CD8-positive, alpha-beta memory T cell (primary cell): ENCODE results near the gene DNAJB12. TPM values are rescaled to one million over a fixed set of nuclear protein-coding genes. Genes with fewer than 3 reads are reported as not detected.
"Not testable (repeated sequence)": the region's sequence is repeated elsewhere in the genome, so short reads cannot be mapped to it uniquely, and the experiment has no call there.

Experiments used
- CTCF ChIA-PET: fragments of 350-600 bp; sonication (Branson Sonifier 250); formaldehyde crosslinking; loops from one replicate; lab custom pipeline; 2021; ENCODE audit warnings: antibody characterized with exemption; lab: Charles Lee
- POLR2A ChIA-PET: fragments of 350-600 bp; sonication (Branson Sonifier 250); formaldehyde crosslinking; loops from one replicate; lab custom pipeline; 2021; ENCODE audit warnings: antibody characterized with exemption; lab: Charles Lee
- DNase-seq, 5 donors: peaks; one replicate each; pipeline versions ENCODE4 v3.0.0 to v3.0.0-alpha.2; 2020 to 2022; ENCODE audit warnings: mixed read lengths in 1 of 5
- H3K27ac ChIP-seq: one replicate; pipeline ENCODE4 v1.7.0; 2013; ENCODE audit warnings: low read depth, mild to moderate bottlenecking, low read length, moderate library complexity
- H3K27me3 ChIP-seq: 2 replicates; pipeline ENCODE4 v1.7.0; 2013; ENCODE audit warnings: low read length, mild to moderate bottlenecking; ENCODE audit not compliant: insufficient read depth, poor library complexity, severe bottlenecking
- H3K36me3 ChIP-seq: 2 replicates; pipeline ENCODE4 v1.7.0; 2013; ENCODE audit warnings: mild to moderate bottlenecking, low read length, moderate library complexity; ENCODE audit not compliant: insufficient read depth
- H3K4me1 ChIP-seq: 2 replicates; pipeline ENCODE4 v1.7.0; 2013; ENCODE audit warnings: mild to moderate bottlenecking, low read length, moderate library complexity; ENCODE audit not compliant: insufficient read depth
- H3K4me3 ChIP-seq: 2 replicates; pipeline ENCODE4 v1.7.0; 2013; ENCODE audit warnings: mild to moderate bottlenecking, low read length
- H3K9me3 ChIP-seq: 2 replicates; pipeline ENCODE4 v1.7.0; 2013; ENCODE audit warnings: mild to moderate bottlenecking, low read length
- H3K27ac Mint-ChIP-seq, 8 donors: one replicate each; pipeline ENCODE4 v1.8.0; 2020 to 2021; ENCODE audit warnings: mixed read lengths in 8 of 8, mild to moderate bottlenecking in 6 of 8, inconsistent platforms in 3 of 8, moderate library complexity in 3 of 8
- H3K27me3 Mint-ChIP-seq, 2 donors: one replicate each; pipeline ENCODE4 v1.8.0; 2020 to 2021; ENCODE audit warnings: mixed read lengths in 2 of 2, mild to moderate bottlenecking in 1 of 2, moderate library complexity in 1 of 2
- H3K36me3 Mint-ChIP-seq, 3 donors: one replicate each; pipeline ENCODE4 v1.8.0; 2020 to 2021; ENCODE audit warnings: mixed read lengths in 3 of 3, inconsistent platforms in 1 of 3, mild to moderate bottlenecking in 1 of 3
- H3K4me1 Mint-ChIP-seq, 3 donors: one replicate each; pipeline ENCODE4 v1.8.0; 2020 to 2021; ENCODE audit warnings: mixed read lengths in 3 of 3, inconsistent platforms in 1 of 3, mild to moderate bottlenecking in 1 of 3
- H3K4me3 Mint-ChIP-seq, 7 donors: one replicate each; pipeline ENCODE4 v1.8.0; 2020 to 2021; ENCODE audit warnings: mixed read lengths in 7 of 7, mild to moderate bottlenecking in 6 of 7, moderate library complexity in 4 of 7, inconsistent platforms in 2 of 7
- H3K9me3 Mint-ChIP-seq, 5 donors: one replicate each; pipeline ENCODE4 v1.8.0; 2020 to 2022; ENCODE audit warnings: mixed read lengths in 5 of 5, mild to moderate bottlenecking in 3 of 5, moderate library complexity in 2 of 5, inconsistent platforms in 1 of 5
- polyA plus RNA-seq: library from polyadenylated mRNA; unstranded; fragments of 300-500 nt; fragmentation: Illumina TruSeq; gene quantifications from one replicate; pipeline ENCODE4 v1.2.3, GENCODE V29; 2021
- total RNA-seq, 2 experiments: library from RNA; stranded (reverse); gene quantifications; one replicate each; pipeline ENCODE4 v1.2.3, GENCODE V29; 2021

Gene DNAJB12
- total and polyA plus RNA-seq, 3 experiments from 2014 or later = 28.0 to 30.4 (median 29.4) TPM

DNA sequence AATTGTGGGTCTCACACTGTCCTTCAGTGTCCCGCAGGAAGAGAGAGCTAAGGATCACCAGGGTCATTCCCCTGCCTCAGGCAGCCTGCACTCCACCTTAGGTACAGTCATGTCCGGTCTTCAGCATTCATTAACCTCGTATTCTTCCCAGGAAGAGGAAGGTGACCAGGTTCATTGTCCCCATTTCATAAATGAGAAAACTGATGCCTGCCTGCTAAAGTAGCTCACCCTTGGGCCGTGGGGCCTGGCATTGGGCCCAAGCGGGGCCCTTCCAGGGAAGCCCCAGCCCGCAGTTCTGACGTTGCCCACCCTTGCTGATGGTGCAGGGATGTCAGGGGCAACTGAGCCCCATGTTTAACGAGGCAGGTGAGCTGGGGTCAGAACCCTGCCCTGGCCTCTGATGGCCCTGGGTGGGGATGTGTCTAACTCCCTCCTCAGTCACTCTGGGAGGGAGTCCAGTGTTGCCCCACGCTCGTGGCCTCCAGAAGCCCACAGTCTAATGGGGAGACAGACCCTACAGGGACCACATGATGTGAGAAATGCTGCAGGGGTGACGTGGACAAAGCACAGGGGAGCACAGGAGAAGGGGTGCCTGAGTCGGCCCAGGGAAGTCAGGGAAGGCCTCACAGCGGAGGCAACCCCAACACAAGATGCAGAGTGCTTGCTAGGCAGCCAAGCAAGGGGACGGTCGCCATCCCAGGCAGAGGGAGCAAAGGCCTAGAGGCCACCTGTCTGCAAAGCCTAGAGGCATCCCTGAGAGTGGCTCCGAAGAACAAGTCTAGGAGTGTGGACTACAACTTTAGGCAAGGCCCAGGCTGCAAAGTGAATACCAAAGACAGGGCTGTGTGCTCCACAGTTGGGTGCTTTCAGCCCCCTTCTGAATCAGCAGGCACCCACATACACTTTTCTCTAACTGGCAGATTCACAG, 55.9 kb downstream of the DNAJB12 start:
- no peaks in the 10 kb centered on the region for H3K27me3 ChIP-seq
- H3K4me1 ChIP-seq = peaks cover 49% of the 10 kb centered on the region
- Mint-ChIP-seq H3K27me3 (peaks cover 0 to 4% of the 10 kb centered on the region in 2 donors), H3K4me1 (peaks cover 36 to 61% (median 44%) of the 10 kb centered on the region in 3 donors), H3K27ac (peak overlapping the region; percentile 97 to 100 (median 99)), H3K9me3 (peaks cover 0 to 2% (median 0%) of the 10 kb centered on the region in 5 donors), H3K36me3 (no peaks in the 10 kb centered on the region), H3K4me3 (peak overlapping the region in 4 of 7 donors; percentile 82 to 87 (median 85))
- H3K4me3 ChIP-seq = no peak overlapping the region
- ChIA-PET POLR2A (interaction anchor here (0.6 to 0.7 kb wide), 2 partner anchors 82 to 1419 kb away, joined by 3 read pairs; no protein-coding TSS in a partner anchor), CTCF (no interaction called here)
- peak overlapping the region; percentile 98 for H3K27ac ChIP-seq
- H3K9me3 ChIP-seq = no peaks in the 10 kb centered on the region
- no peak for DNase-seq
- H3K36me3 ChIP-seq = no peaks in the 10 kb centered on the region

DNA sequence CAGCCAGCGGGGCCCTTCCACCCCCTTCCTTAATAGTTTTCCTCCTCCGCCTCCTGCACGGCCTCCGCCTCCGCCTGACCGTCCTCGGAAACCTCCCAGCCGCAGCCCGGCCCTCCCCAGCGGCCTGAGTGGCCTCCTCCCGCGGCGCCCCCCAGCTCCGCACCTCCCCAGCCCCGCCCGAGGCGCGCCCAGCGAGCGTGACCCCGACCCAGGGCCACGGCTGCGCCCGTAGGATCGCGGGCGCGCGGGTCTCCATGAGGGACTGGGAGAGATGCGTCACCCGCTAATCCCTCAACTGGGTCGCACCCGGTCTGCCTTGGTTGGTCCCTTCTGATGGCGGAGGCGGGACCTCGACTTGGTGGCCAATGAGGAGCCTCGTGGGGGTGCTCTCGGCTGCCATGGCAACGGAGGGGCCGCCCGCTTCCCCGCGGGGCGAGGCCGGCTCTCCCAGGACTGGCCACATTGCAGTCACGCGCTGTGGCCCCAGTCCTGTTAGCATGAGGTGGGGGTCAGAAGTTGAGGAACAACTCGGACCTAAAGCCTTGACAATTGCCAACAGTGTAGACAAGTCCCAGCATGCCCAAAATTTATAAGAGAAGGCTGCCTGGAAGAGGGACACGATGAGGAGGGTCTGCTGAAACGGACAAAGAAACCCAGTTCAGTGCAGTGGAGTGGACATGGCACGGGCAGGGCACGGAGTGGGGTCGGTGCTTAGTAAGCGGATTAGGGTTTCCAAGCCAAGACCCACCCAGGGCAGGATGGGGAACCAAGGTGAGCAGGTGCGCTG, 56.7 kb downstream of the DNAJB12 start:
- Mint-ChIP-seq H3K9me3 (peaks cover 0 to 2% (median 0%) of the 10 kb centered on the region in 5 donors), H3K4me3 (peak overlapping the region; percentile 76 to 89 (median 85)), H3K4me1 (peaks cover 36 to 62% (median 43%) of the 10 kb centered on the region in 3 donors), H3K27me3 (peaks cover 0 to 4% of the 10 kb centered on the region in 2 donors), H3K36me3 (no peaks in the 10 kb centered on the region), H3K27ac (peak overlapping the region; percentile 97 to 100 (median 99))
- peak; percentile 72 to 94 (median 87) for DNase-seq
- no peaks in the 10 kb centered on the region for H3K27me3 ChIP-seq
- no peaks in the 10 kb centered on the region for H3K9me3 ChIP-seq
- peak overlapping the region; percentile 57 for H3K4me3 ChIP-seq
- ChIA-PET POLR2A (interaction anchor here (0.7 to 2.3 kb wide), 14 partner anchors 17 to 1419 kb away, joined by 3 to 30 read pairs (median 6); partner anchors contain the start of genes ANAPC16, ASCC1 and DDIT4), CTCF (interaction anchor here (1.0 to 1.8 kb wide), 13 partner anchors 10 to 249 kb away, joined by 3 to 13 read pairs (median 5); no protein-coding TSS in a partner anchor)
- peak overlapping the region; percentile 98 for H3K27ac ChIP-seq
- peaks cover 56% of the 10 kb centered on the region for H3K4me1 ChIP-seq
- H3K36me3 ChIP-seq = no peaks in the 10 kb centered on the region

DNA sequence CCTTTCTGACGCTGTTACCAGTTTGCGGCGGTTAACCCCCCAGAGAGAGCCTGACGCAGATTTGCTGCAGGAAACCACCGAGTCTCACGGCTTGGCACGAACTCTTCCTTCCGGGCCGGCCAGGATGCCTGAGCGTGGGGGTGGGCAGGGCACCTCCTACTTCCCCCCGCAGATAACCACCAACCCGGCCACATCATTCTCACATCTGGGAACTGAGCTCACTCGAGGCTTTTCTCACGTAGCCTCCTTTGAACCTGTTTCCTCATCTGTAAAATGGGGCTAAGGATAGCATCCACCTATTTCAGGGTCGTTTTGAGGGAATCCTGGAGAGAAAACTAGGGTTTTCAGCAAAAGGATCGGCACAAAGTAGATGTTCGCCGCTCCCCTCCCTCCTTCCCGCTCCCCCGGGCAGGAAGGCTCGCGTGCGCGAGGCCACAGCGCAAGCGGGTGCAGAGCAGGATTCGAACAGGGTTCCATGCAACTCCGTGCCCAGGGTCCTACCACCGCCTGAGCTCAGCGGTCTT, 57.4 kb downstream of the DNAJB12 start:
- peaks cover 42 to 68% (median 49%) of the 10 kb centered on the region in 3 donors for H3K4me1 Mint-ChIP-seq
- H3K36me3 Mint-ChIP-seq = no peaks in the 10 kb centered on the region
- peaks cover 62% of the 10 kb centered on the region for H3K4me1 ChIP-seq
- peak overlapping the region; percentile 76 to 89 (median 85) for H3K4me3 Mint-ChIP-seq
- ChIA-PET CTCF (interaction anchor here (0.5 to 1.8 kb wide), 15 partner anchors 11 to 248 kb away, joined by 3 to 13 read pairs (median 5); partner anchors contain the start of gene SPOCK2), POLR2A (interaction anchor here (0.5 to 2.3 kb wide), 16 partner anchors 18 to 1462 kb away, joined by 3 to 30 read pairs (median 4); partner anchors contain the start of genes ANAPC16, ASCC1 and DDIT4)
- H3K4me3 ChIP-seq = peak overlapping the region; percentile 57
- no peaks in the 10 kb centered on the region for H3K27me3 ChIP-seq
- no peaks in the 10 kb centered on the region for H3K9me3 ChIP-seq
- peak overlapping the region; percentile 98 for H3K27ac ChIP-seq
- peak; percentile 90 to 99 (median 98) for DNase-seq
- H3K36me3 ChIP-seq = no peaks in the 10 kb centered on the region
- H3K27ac Mint-ChIP-seq = peak overlapping the region; percentile 97 to 100 (median 99)
- H3K27me3 Mint-ChIP-seq = peaks cover 0 to 6% of the 10 kb centered on the region in 2 donors
- peaks cover 0 to 2% (median 0%) of the 10 kb centered on the region in 5 donors for H3K9me3 Mint-ChIP-seq

DNA sequence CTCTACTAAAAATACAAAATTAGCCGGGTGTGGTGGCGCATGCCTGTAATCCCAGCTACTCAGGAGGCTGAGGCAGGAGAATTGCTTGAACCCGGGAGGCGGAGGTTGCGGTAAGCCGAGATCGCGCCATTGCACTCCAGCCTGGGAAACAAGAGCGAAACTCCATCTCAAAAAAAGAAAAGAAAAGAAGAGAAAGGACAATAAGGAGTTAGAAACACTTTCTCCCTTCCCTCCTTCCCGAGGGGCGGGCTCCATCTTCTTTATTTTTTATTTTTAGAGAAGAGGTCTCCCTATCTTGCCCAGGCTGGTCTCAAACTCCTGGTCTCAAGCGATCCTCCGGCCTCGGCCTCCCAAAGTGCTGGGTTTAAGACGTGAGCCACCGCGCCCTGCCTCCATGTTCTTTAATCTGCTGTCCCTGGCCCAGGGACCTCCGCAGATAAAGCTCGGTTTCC, 57.9 kb downstream of the DNAJB12 start:
- not testable (repeated sequence) for H3K9me3 ChIP-seq, H3K27me3 Mint-ChIP-seq, DNase-seq, H3K36me3 ChIP-seq, H3K36me3 Mint-ChIP-seq, H3K9me3 Mint-ChIP-seq, H3K27me3 ChIP-seq
- POLR2A ChIA-PET = interaction anchor here (0.5 to 2.3 kb wide), 15 partner anchors 20 to 1463 kb away, joined by 3 to 30 read pairs (median 5); partner anchors contain the start of genes ANAPC16, ASCC1 and DDIT4
- H3K27ac ChIP-seq = peak overlapping the region; percentile 98
- peak overlapping the region; percentile 24 for H3K4me3 ChIP-seq
- CTCF ChIA-PET = interaction anchor here (0.5 to 1.8 kb wide), 15 partner anchors 11 to 248 kb away, joined by 3 to 13 read pairs (median 5); partner anchors contain the start of gene SPOCK2
- H3K4me1 ChIP-seq = peaks cover 67% of the 10 kb centered on the region
- Mint-ChIP-seq H3K4me1 (peaks cover 44 to 73% (median 54%) of the 10 kb centered on the region in 3 donors), H3K27ac (peak overlapping the region; percentile 97 to 100 (median 99)), H3K4me3 (peak overlapping the region; percentile 76 to 89 (median 85))

DNA sequence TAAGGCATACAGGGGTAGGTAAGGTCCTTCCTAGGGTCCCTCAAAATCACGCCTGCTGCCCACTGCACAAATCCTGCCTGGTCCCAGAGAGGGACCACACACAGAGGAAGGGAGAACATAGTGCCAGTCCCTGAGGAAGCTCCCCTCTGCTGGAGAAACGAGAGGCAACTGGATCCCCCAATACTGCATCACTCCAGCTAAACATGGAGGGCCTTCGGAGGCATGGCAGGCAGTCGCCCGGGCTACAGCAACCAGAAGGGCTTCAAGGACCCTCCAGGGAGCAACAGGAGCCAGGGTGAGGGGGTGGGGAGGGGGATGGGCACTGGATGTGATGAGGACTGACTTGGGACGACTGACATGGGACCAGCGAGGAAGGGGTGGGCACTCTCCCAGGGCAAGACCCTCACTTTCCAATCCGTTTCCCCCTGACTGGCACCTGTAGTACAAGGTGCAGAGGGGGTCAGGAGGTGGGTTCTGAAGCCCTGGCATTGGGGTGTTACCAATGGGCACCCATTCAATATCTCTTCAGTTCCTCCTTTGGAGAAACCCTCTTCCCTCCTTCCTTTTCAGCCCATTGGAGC, 59.3 kb downstream of the DNAJB12 start:
- POLR2A ChIA-PET = no interaction called here
- H3K4me1 Mint-ChIP-seq = peaks cover 49 to 78% (median 60%) of the 10 kb centered on the region in 3 donors
- H3K27ac ChIP-seq = no peak overlapping the region

DNA sequence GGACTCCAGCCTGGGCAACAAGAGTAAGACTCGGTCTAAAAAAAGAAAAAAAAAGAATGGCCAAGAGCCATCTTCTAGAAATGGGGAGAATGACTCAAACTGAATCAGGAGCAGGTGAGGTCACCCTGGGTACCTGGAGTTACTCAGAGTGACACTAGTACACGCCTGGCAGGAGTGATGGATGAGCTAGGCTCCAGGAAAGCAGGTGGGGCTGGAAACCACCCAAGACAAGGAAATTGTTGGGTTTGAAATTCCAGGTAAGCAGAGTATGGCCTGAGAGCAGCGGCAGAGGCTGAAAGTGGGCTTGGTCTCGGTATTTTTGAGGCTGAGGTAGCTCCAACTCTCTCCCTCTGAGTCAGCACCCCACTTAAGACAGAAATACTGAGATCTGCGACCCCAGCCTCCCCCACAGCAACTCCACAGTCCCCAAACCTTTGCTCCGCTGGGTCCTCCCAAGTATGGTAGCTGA, 62.5 kb downstream of the DNAJB12 start:
- peak overlapping the region; percentile 44 to 94 (median 76) for H3K27ac Mint-ChIP-seq
- peaks cover 0 to under 1% (median 0%) of the 10 kb centered on the region in 5 donors for H3K9me3 Mint-ChIP-seq
- no peaks in the 10 kb centered on the region for H3K27me3 ChIP-seq
- H3K4me1 ChIP-seq = peaks cover 62% of the 10 kb centered on the region
- H3K27me3 Mint-ChIP-seq = peaks cover 0 to 5% of the 10 kb centered on the region in 2 donors
- H3K36me3 Mint-ChIP-seq = no peaks in the 10 kb centered on the region
- H3K36me3 ChIP-seq = no peaks in the 10 kb centered on the region
- DNase-seq = no peak
- no peaks in the 10 kb centered on the region for H3K9me3 ChIP-seq
- no peak overlapping the region for H3K4me3 ChIP-seq
- no peak overlapping the region for H3K4me3 Mint-ChIP-seq
- H3K4me1 Mint-ChIP-seq = peaks cover 40 to 62% (median 56%) of the 10 kb centered on the region in 3 donors
- CTCF ChIA-PET = interaction anchor here (0.8 to 6.8 kb wide), 2 partner anchors 18 to 45 kb away, joined by 3 to 43 read pairs; partner anchors contain the start of gene DDIT4
- H3K27ac ChIP-seq = no peak overlapping the region
- POLR2A ChIA-PET = interaction anchor here (0.5 to 1.0 kb wide), 3 partner anchors 8 to 41 kb away, joined by 3 to 4 read pairs (median 3); no protein-coding TSS in a partner anchor

More for the DNA sequence above, 59.3 kb downstream of the DNAJB12 start:
- Mint-ChIP-seq H3K27ac (peak overlapping the region; percentile 72 to 100 (median 98)), H3K27me3 (peaks cover 0 to 6% of the 10 kb centered on the region in 2 donors), H3K9me3 (peaks cover 0 to 2% (median 0%) of the 10 kb centered on the region in 5 donors), H3K4me3 (peak overlapping the region in 3 of 7 donors; percentile 6 to 67 (median 31)), H3K36me3 (no peaks in the 10 kb centered on the region)
- H3K4me1 ChIP-seq = peaks cover 80% of the 10 kb centered on the region
- no peaks in the 10 kb centered on the region for H3K36me3 ChIP-seq
- H3K27me3 ChIP-seq = no peaks in the 10 kb centered on the region
- H3K9me3 ChIP-seq = no peaks in the 10 kb centered on the region
- no peak for DNase-seq
- no peak overlapping the region for H3K4me3 ChIP-seq
- CTCF ChIA-PET = interaction anchor here (0.9 to 6.8 kb wide), 2 partner anchors 21 to 28 kb away, joined by 3 to 43 read pairs; partner anchors contain the start of gene DDIT4
